ENCODE results near the gene KPNB1.

DNA sequence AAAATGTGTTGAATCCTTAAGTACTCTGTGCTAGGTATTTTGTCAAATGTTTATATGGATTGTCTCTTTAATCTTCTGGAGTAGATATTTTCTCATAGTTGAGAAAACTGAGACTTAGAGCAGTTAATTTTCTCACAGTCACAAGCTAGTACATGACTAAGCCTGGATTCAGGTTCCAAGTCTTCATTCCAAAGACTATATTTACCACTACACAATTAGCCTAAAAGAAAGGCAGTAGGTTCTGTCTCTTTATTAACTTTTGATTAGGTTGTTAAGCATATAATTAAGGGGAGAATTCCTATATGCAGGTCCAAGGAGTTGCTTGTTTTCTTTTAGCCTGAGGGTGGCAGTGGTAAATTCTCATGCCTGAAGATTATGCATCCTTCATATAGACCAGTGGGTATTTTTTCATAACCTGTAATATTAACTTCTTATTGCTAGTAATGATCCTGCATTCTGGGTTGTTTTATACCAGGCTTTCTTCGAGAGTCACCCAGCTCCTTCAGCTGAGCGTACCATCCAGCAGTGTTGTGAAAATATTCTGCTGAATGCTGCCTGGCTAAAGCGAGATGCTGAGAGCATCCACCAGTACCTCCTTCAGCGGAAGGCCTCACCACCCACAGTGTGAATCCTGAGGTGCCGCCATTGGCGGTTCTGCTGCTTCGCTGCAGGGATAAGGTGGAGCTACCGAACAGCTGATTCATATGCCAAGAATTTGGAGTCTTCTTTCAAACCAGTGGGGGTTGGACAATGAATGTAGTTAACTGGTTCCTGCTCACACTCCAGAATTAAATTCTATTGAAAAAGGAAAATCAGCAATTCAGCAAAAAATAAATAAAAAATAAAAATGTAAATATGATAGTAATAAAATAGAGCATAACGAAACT lies 28.2 kb upstream of the KPNB1 start:
- TF ChIP-seq, protein P1, sequence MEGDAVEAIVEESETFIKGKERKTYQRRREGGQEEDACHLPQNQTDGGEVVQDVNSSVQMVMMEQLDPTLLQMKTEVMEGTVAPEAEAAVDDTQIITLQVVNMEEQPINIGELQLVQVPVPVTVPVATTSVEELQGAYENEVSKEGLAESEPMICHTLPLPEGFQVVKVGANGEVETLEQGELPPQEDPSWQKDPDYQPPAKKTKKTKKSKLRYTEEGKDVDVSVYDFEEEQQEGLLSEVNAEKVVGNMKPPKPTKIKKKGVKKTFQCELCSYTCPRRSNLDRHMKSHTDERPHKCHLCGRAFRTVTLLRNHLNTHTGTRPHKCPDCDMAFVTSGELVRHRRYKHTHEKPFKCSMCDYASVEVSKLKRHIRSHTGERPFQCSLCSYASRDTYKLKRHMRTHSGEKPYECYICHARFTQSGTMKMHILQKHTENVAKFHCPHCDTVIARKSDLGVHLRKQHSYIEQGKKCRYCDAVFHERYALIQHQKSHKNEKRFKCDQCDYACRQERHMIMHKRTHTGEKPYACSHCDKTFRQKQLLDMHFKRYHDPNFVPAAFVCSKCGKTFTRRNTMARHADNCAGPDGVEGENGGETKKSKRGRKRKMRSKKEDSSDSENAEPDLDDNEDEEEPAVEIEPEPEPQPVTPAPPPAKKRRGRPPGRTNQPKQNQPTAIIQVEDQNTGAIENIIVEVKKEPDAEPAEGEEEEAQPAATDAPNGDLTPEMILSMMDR (IDR thresholded peaks at IDR 0.05), result no peak
- no peak for TF ChIP-seq POLR2A (IDR thresholded peaks at IDR 0.05)
